BLaER1 (cell line): Measurements from ENCODE around the gene ZNRF1.
"Not testable (repeated sequence)": the region's sequence is repeated elsewhere in the genome, so short reads cannot be mapped to it uniquely, and the experiment has no call there.

Experiments
- H3K27ac ChIP-seq: shearing (Covaris generic); formaldehyde crosslinking; 2 replicates; pipeline ENCODE4 v1.8.1; 2022
- H3K27me3 ChIP-seq: shearing (Covaris generic); formaldehyde crosslinking; 2 replicates; pipeline ENCODE4 v1.8.1; 2022
- H3K36me3 ChIP-seq: shearing (Covaris generic); formaldehyde crosslinking; 2 replicates; pipeline ENCODE4 v1.8.1; 2022
- H3K4me1 ChIP-seq: shearing (Covaris generic); formaldehyde crosslinking; 2 replicates; pipeline ENCODE4 v1.8.1; 2022
- H3K4me2 ChIP-seq: shearing (Covaris generic); formaldehyde crosslinking; 2 replicates; pipeline ENCODE4 v1.8.1; 2022
- H3K4me3 ChIP-seq: shearing (Covaris generic); formaldehyde crosslinking; 2 replicates; pipeline ENCODE4 v1.8.1; 2022
- H3K9ac ChIP-seq: shearing (Covaris generic); formaldehyde crosslinking; 2 replicates; pipeline ENCODE4 v1.8.1; 2022
- H3K9me3 ChIP-seq: shearing (Covaris generic); formaldehyde crosslinking; 2 replicates; pipeline ENCODE4 v1.8.1; 2022
- H4K20me1 ChIP-seq: shearing (Covaris generic); formaldehyde crosslinking; 2 replicates; pipeline ENCODE4 v1.8.1; 2022
- Cebpa-rat ChIP-seq: shearing (Covaris generic); IDR thresholded peaks from 2 replicates; pipeline ENCODE4 v1.8.1; 2022

The ZNRF1 gene

GRCh38 chr16:75023009-75023408, 24.2 kb downstream of the ZNRF1 start:
- peaks cover 86% of the 10 kb centered on the region for H4K20me1 ChIP-seq
- H3K27ac ChIP-seq, result no peak overlapping the region
- peaks cover 61% of the 10 kb centered on the region for H3K36me3 ChIP-seq
- no peaks in the 10 kb centered on the region for H3K27me3 ChIP-seq
- no peak overlapping the region for H3K4me3 ChIP-seq
- H3K9me3 ChIP-seq, result peaks cover 44% of the 10 kb centered on the region
- peak overlapping the region; percentile 47; the same call in 1 of the 2 replicates for H3K4me2 ChIP-seq
- H3K9ac ChIP-seq, result no peak overlapping the region
- TF ChIP-seq Cebpa-rat, result no peak
- H3K4me1 ChIP-seq, result peaks cover 37% of the 10 kb centered on the region

GRCh38 chr16:75024182-75024581, 25.4 kb downstream of the ZNRF1 start:
- H3K4me3 ChIP-seq, result no peak overlapping the region

GRCh38 chr16:75024594-75024993, 25.8 kb downstream of the ZNRF1 start:
- Histone ChIP-seq H3K27me3 (no peaks in the 10 kb centered on the region), H3K36me3 (peaks cover 56% of the 10 kb centered on the region), H3K4me3 (no peak overlapping the region), H3K4me2 (peak overlapping the region; percentile 47), H3K27ac (no peak overlapping the region), H4K20me1 (peaks cover 89% of the 10 kb centered on the region), H3K4me1 (peaks cover 37% of the 10 kb centered on the region), H3K9me3 (peaks cover 43% of the 10 kb centered on the region), H3K9ac (no peak overlapping the region)
- no peak for TF ChIP-seq Cebpa-rat

More at GRCh38 chr16:75024182-75024581, 25.4 kb downstream of the ZNRF1 start:
- Histone ChIP-seq H3K27ac (no peak overlapping the region), H3K9ac (no peak overlapping the region), H3K36me3 (peaks cover 57% of the 10 kb centered on the region), H3K4me1 (peaks cover 37% of the 10 kb centered on the region), H3K27me3 (no peaks in the 10 kb centered on the region), H3K4me2 (peak overlapping the region; percentile 47), H4K20me1 (peaks cover 86% of the 10 kb centered on the region), H3K9me3 (peaks cover 45% of the 10 kb centered on the region)
- no peak for TF ChIP-seq Cebpa-rat

- Histone ChIP-seq H3K9me3 (peaks cover 39% of the 10 kb centered on the region), H3K4me2 (no peak overlapping the region), H3K4me1 (peaks cover 37% of the 10 kb centered on the region), H3K27me3 (no peaks in the 10 kb centered on the region), H3K4me3 (no peak overlapping the region), H3K36me3 (peaks cover 53% of the 10 kb centered on the region), H3K9ac (no peak overlapping the region), H4K20me1 (peaks cover 99% of the 10 kb centered on the region), H3K27ac (no peak overlapping the region)
- TF ChIP-seq Cebpa-rat, result no peak
Observed at GRCh38 chr16:75025761-75026160, 26.9 kb downstream of the ZNRF1 start.

- not testable (repeated sequence) for H3K27me3 ChIP-seq, H3K4me2 ChIP-seq, H3K27ac ChIP-seq, H3K9ac ChIP-seq, H3K4me3 ChIP-seq
- Histone ChIP-seq H3K9me3 (peaks cover 39% of the 10 kb centered on the region), H3K36me3 (peaks cover 53% of the 10 kb centered on the region), H3K4me1 (peaks cover 37% of the 10 kb centered on the region), H4K20me1 (peaks cover 99% of the 10 kb centered on the region)
Observed at GRCh38 chr16:75026239-75026891, 27.5 kb downstream of the ZNRF1 start.

GRCh38 chr16:75026892-75027391, 28.1 kb downstream of the ZNRF1 start:
- peaks cover 39% of the 10 kb centered on the region for H3K9me3 ChIP-seq
- TF ChIP-seq Cebpa-rat, result no peak
- H3K27me3 ChIP-seq, result no peaks in the 10 kb centered on the region
- no peak overlapping the region for H3K27ac ChIP-seq
- H3K4me2 ChIP-seq, result no peak overlapping the region
- H3K36me3 ChIP-seq, result peaks cover 53% of the 10 kb centered on the region
- H3K9ac ChIP-seq, result no peak overlapping the region
- peaks cover 37% of the 10 kb centered on the region for H3K4me1 ChIP-seq
- peaks cover 100% of the 10 kb centered on the region for H4K20me1 ChIP-seq
- H3K4me3 ChIP-seq, result no peak overlapping the region

GRCh38 chr16:75027520-75028300, 28.9 kb downstream of the ZNRF1 start:
- Histone ChIP-seq H3K27ac (no peak overlapping the region), H3K4me1 (peaks cover 35% of the 10 kb centered on the region), H3K27me3 (no peaks in the 10 kb centered on the region), H3K36me3 (peaks cover 53% of the 10 kb centered on the region), H3K4me2 (no peak overlapping the region), H3K9ac (no peak overlapping the region), H3K9me3 (peaks cover 39% of the 10 kb centered on the region), H4K20me1 (peaks cover 100% of the 10 kb centered on the region), H3K4me3 (no peak overlapping the region)
- TF ChIP-seq Cebpa-rat, result no peak

GRCh38 chr16:75028544-75029135, 29.8 kb downstream of the ZNRF1 start:
- H3K27ac ChIP-seq, result no peak overlapping the region
- H4K20me1 ChIP-seq, result peaks cover 100% of the 10 kb centered on the region
- no peak for TF ChIP-seq Cebpa-rat
- H3K4me2 ChIP-seq, result no peak overlapping the region
- peaks cover 50% of the 10 kb centered on the region for H3K36me3 ChIP-seq
- H3K4me1 ChIP-seq, result peaks cover 26% of the 10 kb centered on the region
- H3K4me3 ChIP-seq, result no peak overlapping the region
- H3K27me3 ChIP-seq, result no peaks in the 10 kb centered on the region
- peaks cover 44% of the 10 kb centered on the region for H3K9me3 ChIP-seq
- no peak overlapping the region for H3K9ac ChIP-seq

- H4K20me1 ChIP-seq, result peaks cover 100% of the 10 kb centered on the region
- H3K9me3 ChIP-seq, result peaks cover 56% of the 10 kb centered on the region
- H3K9ac ChIP-seq, result no peak overlapping the region
- no peak overlapping the region for H3K4me3 ChIP-seq
- no peaks in the 10 kb centered on the region for H3K27me3 ChIP-seq
- peaks cover 62% of the 10 kb centered on the region for H3K36me3 ChIP-seq
- no peak for TF ChIP-seq Cebpa-rat
- no peak overlapping the region for H3K27ac ChIP-seq
- peaks cover 14% of the 10 kb centered on the region for H3K4me1 ChIP-seq
- no peak overlapping the region for H3K4me2 ChIP-seq
Observed at GRCh38 chr16:75029854-75030253, 31.0 kb downstream of the ZNRF1 start.

- Histone ChIP-seq H3K4me3 (no peak overlapping the region), H3K4me1 (no peaks in the 10 kb centered on the region), H3K4me2 (no peak overlapping the region), H3K27me3 (no peaks in the 10 kb centered on the region), H4K20me1 (peaks cover 100% of the 10 kb centered on the region), H3K27ac (no peak overlapping the region), H3K9ac (no peak overlapping the region), H3K9me3 (peaks cover 82% of the 10 kb centered on the region), H3K36me3 (peaks cover 79% of the 10 kb centered on the region)
- no peak for TF ChIP-seq Cebpa-rat
Observed at GRCh38 chr16:75032655-75033054, 33.8 kb downstream of the ZNRF1 start.
